K562 (cell line): ENCODE data around the gene NR5A1. TPM values are rescaled to one million over a fixed set of nuclear protein-coding genes. Genes with fewer than 3 reads are reported as not detected.

Experiments used
- ATAC-seq: fragments of 200-7000 bp; cut with Tn5 transposase; 3 replicates; pipeline ENCODE4 v1.9.1; 2020; ENCODE audit warnings: moderate library complexity
- BruUV-seq: library from RNA; stranded (reverse); fragments of 400-500 nt; replicated peaks from 2 replicates; lab custom pipeline; 2021; lab: Mats Ljungman, UMichigan
- CTCF ChIA-PET: fragments of 300-600 bp; formaldehyde crosslinking; extraction: SDS; loops from one replicate; lab custom pipeline; 2021; ENCODE audit warnings: low intra/inter-chr PET ratio; lab: Yijun Ruan, JAX
- POLR2A ChIA-PET: fragments of 300-600, 350-650 bp; sonication (Branson Sonifier 250); formaldehyde crosslinking; extraction: SDS; loops from one replicate; lab custom pipeline; 2021; ENCODE audit warnings: antibody characterized with exemption, inconsistent platforms; lab: Yijun Ruan, JAX
- DNase-seq, 4 experiments: peaks; one replicate each; pipeline versions ENCODE4 v3.0.0 to v3.0.0-alpha.2; 2011 to 2018; ENCODE audit warnings: low spot score in 3 of 4, mixed read lengths in 3 of 4; ENCODE audit errors: extremely low read depth in 1 of 4
- FAIRE-seq: peaks from 2 replicates; lab custom pipeline; 2011; peaks lifted over from hg19 to GRCh38; lab: Jason Lieb, UNC
- H2AFZ ChIP-seq: 2 replicates; pipeline ENCODE4 v1.6.0; 2011; ENCODE audit warnings: low read depth, low read length, control low read depth, inconsistent platforms
- H3K27ac ChIP-seq: fragments of 200-600 bp; 3 replicates; pipeline ENCODE4 v1.8.0; 2011; ENCODE audit warnings: low read depth, mild to moderate bottlenecking, control low read depth, inconsistent platforms, low read length, moderate library complexity, mixed read lengths; ENCODE audit errors: extremely low read depth
- H3K27me3 ChIP-seq, 2 experiments: fragments of 300-600 bp in 1 of 2; 2 replicates in 1 of 2; 3 replicates in 1 of 2; pipeline versions ENCODE4 v1.6.0 to v1.8.0; 2011; ENCODE audit warnings: inconsistent platforms in 2 of 2, low read length in 2 of 2, mild to moderate bottlenecking in 1 of 2, mixed read lengths in 1 of 2, moderate library complexity in 1 of 2; ENCODE audit not compliant: control insufficient read depth in 2 of 2, insufficient read depth in 2 of 2
- H3K36me3 ChIP-seq: fragments of 300-600 bp; 3 replicates; pipeline ENCODE4 v1.8.0; 2011; ENCODE audit warnings: mild to moderate bottlenecking, low read length, inconsistent platforms; ENCODE audit not compliant: control insufficient read depth, insufficient read depth
- H3K4me1 ChIP-seq, 2 experiments: fragments of 200-600 bp in 1 of 2; replicated peaks in 1 of 2; 2 replicates in 1 of 2; 3 replicates in 1 of 2; pipeline versions ENCODE4 v1.5.1 to v1.8.0; 2011; ENCODE audit warnings: inconsistent platforms in 2 of 2, low read length in 2 of 2, mild to moderate bottlenecking in 1 of 2, mixed read lengths in 1 of 2, moderate library complexity in 1 of 2; ENCODE audit not compliant: control insufficient read depth in 2 of 2, insufficient read depth in 2 of 2
- H3K4me2 ChIP-seq: 2 replicates; pipeline ENCODE4 v1.6.1; 2011; ENCODE audit warnings: low read length, control low read depth, inconsistent platforms, mixed read lengths; ENCODE audit not compliant: insufficient read depth
- H3K4me3 ChIP-seq: fragments of 200-600 bp; sonication (generic), shearing (Covaris generic); 2 replicates; pipeline ENCODE4 v1.5.1; 2016; ENCODE audit warnings: control low read depth, inconsistent platforms
- H3K79me2 ChIP-seq: fragments of 200-600 bp; 3 replicates; pipeline ENCODE4 v1.8.0; 2011; ENCODE audit warnings: low read length, inconsistent platforms; ENCODE audit not compliant: control insufficient read depth, insufficient read depth
- H3K9ac ChIP-seq, 2 experiments: 2 replicates each; pipeline versions ENCODE4 v1.6.0 to v1.6.1; 2011; ENCODE audit warnings: low read depth in 2 of 2, low read length in 2 of 2, control low read depth in 1 of 2, inconsistent platforms in 1 of 2, mild to moderate bottlenecking in 1 of 2, mixed read lengths in 1 of 2; ENCODE audit not compliant: insufficient read depth in 1 of 2
- H3K9me1 ChIP-seq: one replicate; pipeline ENCODE4 v1.6.0; 2011; ENCODE audit warnings: inconsistent platforms, mild to moderate bottlenecking, low read length, moderate library complexity; ENCODE audit not compliant: control insufficient read depth, insufficient read depth
- H3K9me3 ChIP-seq: replicated peaks from 2 replicates; pipeline ENCODE4 v1.5.1; 2011; ENCODE audit warnings: low read depth, low read length, inconsistent platforms; ENCODE audit not compliant: control insufficient read depth, insufficient read depth
- H4K20me1 ChIP-seq: replicated peaks from 2 replicates; pipeline ENCODE4 v1.6.1; 2011; ENCODE audit warnings: low read length, inconsistent platforms, mixed read lengths; ENCODE audit not compliant: control insufficient read depth, insufficient read depth
- CXXC5 ChIP-seq: fragments of 250-450 bp; sonication (Bioruptor Pico); IDR thresholded peaks from 2 replicates; pipeline ENCODE4 v1.8.0; 2022; ENCODE audit warnings: inconsistent platforms, mild to moderate bottlenecking, moderate library complexity
- GATA2 ChIP-seq: sonication (generic); formaldehyde crosslinking; IDR thresholded peaks from 2 replicates; pipeline ENCODE4 v1.4.0; 2020; ENCODE audit warnings: mild to moderate bottlenecking, missing genetic modification reagents
- GATAD2B ChIP-seq: fragments of 450-650 bp; IDR thresholded peaks from 2 replicates; pipeline ENCODE4 v1.6.1; 2017; ENCODE audit warnings: mild to moderate bottlenecking, borderline replicate concordance
- GTF2E2 ChIP-seq: fragments of 200-800 bp; sonication (Bioruptor generic); IDR thresholded peaks from 2 replicates; pipeline ENCODE4 v1.6.1; 2016; ENCODE audit warnings: missing genetic modification characterization, missing compliant biosample characterization
- MYC ChIP-seq, 2 experiments: fragments of 250-450 bp in 1 of 2; sonication (Bioruptor Pico) in 1 of 2; IDR thresholded peaks; 2 replicates each; pipeline versions ENCODE4 v1.5.1 to v1.6.1; 2012 to 2021; ENCODE audit warnings: low read depth in 2 of 2, borderline replicate concordance in 1 of 2, improper control_type of control experiment in 1 of 2, low read length in 1 of 2, mild to moderate bottlenecking in 1 of 2, moderate library complexity in 1 of 2
- NCOA1 ChIP-seq: fragments of 450-650 bp; IDR thresholded peaks from 2 replicates; pipeline ENCODE4 v1.6.1; 2016; ENCODE audit warnings: low read depth
- RBM17 ChIP-seq: fragments of 200-400 bp; formaldehyde crosslinking; IDR thresholded peaks from 2 replicates; pipeline ENCODE4 v1.6.1; 2017; ENCODE audit warnings: low read depth, mild to moderate bottlenecking, low read length, borderline replicate concordance
- RCOR1 ChIP-seq, 2 experiments: IDR thresholded peaks; 2 replicates each; pipeline ENCODE4 v1.6.1; 2012; ENCODE audit warnings: low read depth in 2 of 2, low read length in 2 of 2, borderline replicate concordance in 1 of 2, improper control_type of control experiment in 1 of 2
- TFAM ChIP-seq: fragments of 250-450 bp; sonication (Bioruptor Pico); conservative IDR thresholded peaks from 2 replicates; pipeline ENCODE4 v1.5.0; 2021; ENCODE audit warnings: mild to moderate bottlenecking, moderate library complexity
- UBTF ChIP-seq, 2 experiments: IDR thresholded peaks; 2 replicates each; pipeline ENCODE4 v1.6.1; 2012; ENCODE audit warnings: improper control_type of control experiment in 2 of 2, low read depth in 2 of 2, low read length in 2 of 2, borderline replicate concordance in 1 of 2
- VEZF1 ChIP-seq: fragments of 200-800 bp; sonication (Bioruptor generic); IDR thresholded peaks from 2 replicates; pipeline ENCODE4 v1.6.1; 2017; ENCODE audit warnings: missing genetic modification characterization, missing compliant biosample characterization
- ZBTB49 ChIP-seq: sonication (generic); formaldehyde crosslinking; IDR thresholded peaks from 2 replicates; pipeline ENCODE4 v1.8.0; 2022; ENCODE audit warnings: missing genetic modification reagents, mild to moderate bottlenecking, borderline replicate concordance
- ZNF217 ChIP-seq: sonication (generic); formaldehyde crosslinking; IDR thresholded peaks from 2 replicates; pipeline ENCODE4 v1.8.0; 2022; ENCODE audit warnings: mild to moderate bottlenecking, missing genetic modification reagents
- ZNF766 ChIP-seq: fragments of 200-800 bp; sonication (Bioruptor generic); conservative IDR thresholded peaks from 2 replicates; pipeline ENCODE4 v1.6.1; 2016; ENCODE audit warnings: missing genetic modification characterization, missing compliant biosample characterization
- WGBS: fragments of 100-300 bp; shearing (Covaris generic); methylation state at CpG from one replicate; pipeline ENCODE4 v1.1.6; 2016; ENCODE audit warnings: low coverage, mixed read lengths; ENCODE audit not compliant: insufficient coverage; ENCODE audit errors: missing lambda C conversion rate; 5-methylcytosine and 5-hydroxymethylcytosine counted together
- in situ Hi-C: fragments of 300-500 bp; cut with MboI; formaldehyde crosslinking; loops from 4 replicates; pipeline ENCODE4 v1.15.0; 2018; ENCODE audit warnings: inconsistent platforms, mixed read lengths
- intact Hi-C: fragments of 100-400 bp; cut with micrococcal nuclease; formaldehyde crosslinking; loops from 2 replicates; pipeline ENCODE4 v1.14.2; 2022
- polyA plus RNA-seq, 8 experiments: library from polyadenylated mRNA; depleted of rRNA in 4 of 8; stranded (reverse) in 5 of 8; unstranded in 3 of 8; fragments of >200 nt; fragmentation: Nextera tagmentation in 2 of 8; fragmentation: Illumina TruSeq in 1 of 8; extraction: Ambion mirVana in 2 of 8; extraction: Trizol in 1 of 8; gene quantifications; 2 replicates each; pipeline versions ENCODE4 v1.2.1 to v1.2.3, GENCODE V29; 2011 to 2014; ENCODE audit warnings: inconsistent platforms in 1 of 8, missing spikeins in 1 of 8
- total RNA-seq, 7 experiments: library from RNA; depleted of rRNA in 6 of 7; stranded (reverse); fragments of >200 nt in 6 of 7; fragmentation: Illumina TruSeq in 2 of 7; extraction: Trizol in 2 of 7; gene quantifications; 2 replicates each; pipeline versions ENCODE4 v1.2.1 to v1.2.3, GENCODE V29; 2011 to 2021; ENCODE audit warnings: low replicate concordance in 1 of 7

Gene NR5A1
- total and polyA plus RNA-seq, 9 of the 15 experiments (the other 6 are each of a cell fraction or from before 2014, with no cell fraction given) = 0.11 to 0.32 (median 0.20) TPM; not detected in 6

GRCh38 chr9:124518116-124518515 lies 10.9 kb upstream of the NR5A1 start:
- WGBS = 94% methylated on average over 4 of the region's 7 CpGs
- POLR2A ChIA-PET = interaction anchor here (0.7 kb wide), 1 partner anchor 662 kb away, joined by 3 read pairs; no protein-coding TSS in a partner anchor
- Histone ChIP-seq H3K4me2 (no peak overlapping the region), H3K9me3 (no peaks in the 10 kb centered on the region), H3K9ac (no peak overlapping the region), H3K27ac (no peak overlapping the region), H4K20me1 (no peaks in the 10 kb centered on the region), H3K4me1 (peaks cover 6 to 8% of the 10 kb centered on the region in 2 experiments; a peak in 4 of 5 replicates), H3K4me3 (no peak overlapping the region), H3K36me3 (peaks cover 31% of the 10 kb centered on the region; the same call in 1 of the 3 replicates), H3K79me2 (no peaks in the 10 kb centered on the region), H3K27me3 (no peaks in the 10 kb centered on the region), H3K9me1 (no peaks in the 10 kb centered on the region), H2AFZ (no peak overlapping the region)
- intact Hi-C loops = no loop called here
- FAIRE-seq (no peak), DNase-seq (no peak), ATAC-seq (no peak)
- CTCF ChIA-PET = interaction anchor here (0.7 kb wide), 1 partner anchor 1162 kb away, joined by 3 read pairs; the partner anchor contains the start of gene CRB2
- in situ Hi-C loops = no loop called here
- BruUV-seq = no TSS peak
- TF ChIP-seq TFAM (CRISPR knock-in tag) = no peak
- TF ChIP-seq GTF2E2 (tag) = no peak
- no peak for TF ChIP-seq GATA2 (CRISPR knock-in tag)
- TF ChIP-seq NCOA1 = no peak
- no peak for TF ChIP-seq RBM17
- no peak for TF ChIP-seq ZNF217 (CRISPR knock-in tag)
- no peak for TF ChIP-seq GATAD2B
- TF ChIP-seq UBTF (IDR thresholded peaks at IDR 0.05; ENCODE audit: borderline replicate concordance in 1 of 2, low read depth in 2 of 2, low read length in 2 of 2) = no peak
- TF ChIP-seq MYC (IDR thresholded peaks at IDR 0.05; ENCODE audit: low read depth, low read length) = no peak
- no peak for TF ChIP-seq MYC (CRISPR knock-in tag; IDR thresholded peaks at IDR 0.05; ENCODE audit: borderline replicate concordance, low read depth)
- no peak for TF ChIP-seq VEZF1
- no peak for TF ChIP-seq ZBTB49 (CRISPR knock-in tag)
- no peak for TF ChIP-seq CXXC5 (CRISPR knock-in tag)
- no peak for TF ChIP-seq RCOR1 (IDR thresholded peaks at IDR 0.05; ENCODE audit: borderline replicate concordance in 1 of 2, low read depth in 2 of 2, low read length in 2 of 2)
- TF ChIP-seq ZNF766 (CRISPR knock-in tag) = no peak
